ENCODE results near the gene TGM1.

Gene TGM1

DNA sequence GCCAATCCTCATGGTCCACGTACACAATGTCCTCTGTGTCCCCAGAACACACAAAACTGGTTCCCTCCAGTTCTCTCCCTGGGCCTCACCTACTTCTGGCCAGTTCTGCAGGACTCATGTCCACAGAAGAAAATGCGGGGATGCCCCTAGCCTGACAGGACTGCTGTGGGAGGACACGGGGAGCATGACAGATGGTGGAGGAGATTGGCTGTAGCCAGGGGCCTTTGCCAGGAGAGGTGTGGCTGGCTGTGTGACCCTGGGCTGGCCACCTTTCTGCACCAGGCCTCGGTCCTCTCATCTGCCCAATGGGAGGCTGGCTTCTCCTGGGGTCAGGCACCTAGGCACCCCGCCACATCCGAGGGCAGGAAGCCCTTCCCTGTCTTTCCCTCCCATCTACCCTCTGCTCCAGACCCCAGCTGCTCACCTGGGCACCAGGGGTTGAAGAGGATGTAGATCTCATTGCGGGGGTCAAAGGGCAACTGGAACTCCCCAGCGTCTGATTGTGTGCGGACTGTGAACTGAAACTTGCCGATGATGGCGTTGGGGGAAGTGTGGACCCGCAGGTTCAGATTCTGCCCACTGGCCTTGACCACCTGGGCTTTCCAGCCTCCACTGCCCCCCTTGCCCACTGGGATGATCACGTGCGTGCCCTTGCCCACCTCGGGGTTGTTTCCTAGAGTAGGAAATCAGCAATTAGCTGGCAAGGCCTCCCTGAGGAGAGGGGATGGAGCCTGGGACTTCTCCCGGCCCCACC, 2.8 kb downstream of the TGM1 start:
- Histone ChIP-seq H3K9ac (ENCODE audit: low read depth, low read length, poor library complexity, severe bottlenecking) (no peak overlapping the region), H3K36me3 (ENCODE audit: insufficient read depth, low read length) (no peaks in the 10 kb centered on the region), H3K79me2 (ENCODE audit: insufficient read depth, low read length) (no peaks in the 10 kb centered on the region), H4K20me1 (ENCODE audit: insufficient read depth, low read length, poor library complexity, severe bottlenecking) (no peaks in the 10 kb centered on the region), H3K27me3 (ENCODE audit: insufficient read depth, low read length, poor library complexity, severe bottlenecking) (no peaks in the 10 kb centered on the region), H3F3A (ENCODE audit: low read depth) (no peaks in the 10 kb centered on the region), H3K4me2 (ENCODE audit: low read depth, low read length, poor library complexity, severe bottlenecking) (no peak overlapping the region), H3K9me2 (replicated peaks; ENCODE audit: low read depth, low read length) (no peaks in the 10 kb centered on the region), H3K9me3 (ENCODE audit: insufficient read depth, low read depth, low read length) (no peaks in the 10 kb centered on the region), H2AFZ (ENCODE audit: low read length) (no peak overlapping the region), H3K4me1 (ENCODE audit: insufficient read depth, low read length, poor library complexity, severe bottlenecking) (no peaks in the 10 kb centered on the region), H3K4me3 (ENCODE audit: low read length, poor library complexity, severe bottlenecking) (no peak overlapping the region)
- TF ChIP-seq EZH2phosphoT487 (IDR thresholded peaks at IDR 0.05; ENCODE audit: borderline replicate concordance) (no peak), CTCF (conservative IDR thresholded peaks at IDR 0.05; ENCODE audit: low read length) (no peak)

DNA sequence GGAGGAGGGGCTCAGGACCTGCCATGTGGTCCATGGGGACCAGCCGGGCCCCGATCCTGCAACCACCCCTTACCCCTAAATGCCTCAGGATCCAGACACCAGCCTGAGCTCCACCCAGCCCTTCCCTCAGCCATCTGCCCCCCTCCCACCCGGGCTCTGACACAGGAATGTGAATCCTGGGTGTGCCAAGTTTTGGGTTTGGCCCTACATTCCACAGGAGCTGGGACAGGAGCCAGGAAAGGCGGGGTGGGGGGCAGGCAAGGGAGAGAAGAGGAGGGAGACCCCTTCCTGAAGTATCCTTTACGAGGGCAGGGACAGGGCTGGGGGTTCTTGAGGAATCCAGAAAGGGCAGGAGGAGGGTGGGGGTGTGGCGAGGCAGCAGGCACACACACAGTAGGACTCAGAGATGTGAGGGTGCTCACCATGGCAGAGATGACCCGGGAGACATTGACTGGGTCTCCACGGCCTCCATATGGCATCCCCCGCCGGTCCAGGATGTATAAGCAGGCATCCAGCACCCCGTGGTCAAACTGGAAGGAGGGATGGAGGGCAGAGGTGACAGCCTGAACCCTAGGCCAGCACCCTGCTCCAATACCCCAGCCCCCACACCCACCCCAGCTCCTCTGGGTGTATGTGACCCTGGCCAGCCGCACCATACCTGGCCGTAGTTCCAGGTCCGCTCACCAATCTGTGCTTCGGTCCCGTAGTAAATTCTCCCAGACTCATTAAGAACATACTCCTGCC, 3.5 kb downstream of the TGM1 start:
- H3K4me1 ChIP-seq (ENCODE audit: insufficient read depth, low read length, poor library complexity, severe bottlenecking): no peaks in the 10 kb centered on the region
- no peak for TF ChIP-seq CTCF (conservative IDR thresholded peaks at IDR 0.05; ENCODE audit: low read length)
- no peak for TF ChIP-seq EZH2phosphoT487 (IDR thresholded peaks at IDR 0.05; ENCODE audit: borderline replicate concordance)
- no peaks in the 10 kb centered on the region for H4K20me1 ChIP-seq (ENCODE audit: insufficient read depth, low read length, poor library complexity, severe bottlenecking)
- no peaks in the 10 kb centered on the region for H3K9me3 ChIP-seq (ENCODE audit: insufficient read depth, low read depth, low read length)
- H3K4me3 ChIP-seq (ENCODE audit: low read length, poor library complexity, severe bottlenecking): no peak overlapping the region
- no peak overlapping the region for H3K9ac ChIP-seq (ENCODE audit: low read depth, low read length, poor library complexity, severe bottlenecking)
- H3K9me2 ChIP-seq (replicated peaks; ENCODE audit: low read depth, low read length): no peaks in the 10 kb centered on the region
- H2AFZ ChIP-seq (ENCODE audit: low read length): no peak overlapping the region
- no peak overlapping the region for H3K4me2 ChIP-seq (ENCODE audit: low read depth, low read length, poor library complexity, severe bottlenecking)
- no peaks in the 10 kb centered on the region for H3F3A ChIP-seq (ENCODE audit: low read depth)
- no peaks in the 10 kb centered on the region for H3K79me2 ChIP-seq (ENCODE audit: insufficient read depth, low read length)
- H3K27me3 ChIP-seq (ENCODE audit: insufficient read depth, low read length, poor library complexity, severe bottlenecking): no peaks in the 10 kb centered on the region
- no peaks in the 10 kb centered on the region for H3K36me3 ChIP-seq (ENCODE audit: insufficient read depth, low read length)

- Histone ChIP-seq H3K4me2 (ENCODE audit: low read depth, low read length, poor library complexity, severe bottlenecking) (no peak overlapping the region), H3K9me2 (replicated peaks; ENCODE audit: low read depth, low read length) (no peaks in the 10 kb centered on the region), H3K9me3 (ENCODE audit: insufficient read depth, low read depth, low read length) (no peaks in the 10 kb centered on the region), H3K9ac (ENCODE audit: low read depth, low read length, poor library complexity, severe bottlenecking) (no peak overlapping the region), H3K4me3 (ENCODE audit: low read length, poor library complexity, severe bottlenecking) (no peak overlapping the region), H2AFZ (ENCODE audit: low read length) (no peak overlapping the region), H3K27me3 (ENCODE audit: insufficient read depth, low read length, poor library complexity, severe bottlenecking) (no peaks in the 10 kb centered on the region), H3K36me3 (ENCODE audit: insufficient read depth, low read length) (no peaks in the 10 kb centered on the region), H3K79me2 (ENCODE audit: insufficient read depth, low read length) (no peaks in the 10 kb centered on the region), H4K20me1 (ENCODE audit: insufficient read depth, low read length, poor library complexity, severe bottlenecking) (no peaks in the 10 kb centered on the region), H3F3A (ENCODE audit: low read depth) (no peaks in the 10 kb centered on the region), H3K4me1 (ENCODE audit: insufficient read depth, low read length, poor library complexity, severe bottlenecking) (no peaks in the 10 kb centered on the region)
- no peak for TF ChIP-seq EZH2phosphoT487 (IDR thresholded peaks at IDR 0.05; ENCODE audit: borderline replicate concordance)
- TF ChIP-seq CTCF (conservative IDR thresholded peaks at IDR 0.05; ENCODE audit: low read length): no peak
These were observed 4.3 kb downstream of the TGM1 start for GRCh38 chr14:24258548-24259265.

All from Loucy (cell line).